Measurements from ENCODE around the gene DAZ3. TPM values are rescaled to one million over a fixed set of nuclear protein-coding genes. Genes with fewer than 3 reads are reported as not detected.
"Not testable (repeated sequence)": the region's sequence is repeated elsewhere in the genome, so short reads cannot be mapped to it uniquely, and the experiment has no call there.

Gene DAZ3
- not detected for total RNA-seq

GRCh38 chrY:24813293-24813692 lies at the start of gene DAZ3:
Gene DAZ3, minus strand, starts transcription at chrY:24813393. Its CDS starts 208 bp downstream, at chrY:24813185.
- H3K9me3 Mint-ChIP-seq; DNase-seq; H3K27ac Mint-ChIP-seq; POLR2A ChIA-PET; H3K36me3 Mint-ChIP-seq; ATAC-seq (ENCODE audit: low read depth); H3K4me3 Mint-ChIP-seq; H3K4me1 Mint-ChIP-seq; H3K27me3 Mint-ChIP-seq: not testable (repeated sequence)

GRCh38 chrY:24833619-24834018 lies 20.4 kb upstream of the DAZ3 start, which contains the start of gene DAZ4:
Gene DAZ4, plus strand, starts transcription at chrY:24833919. Its CDS starts 208 bp downstream, at chrY:24834127.
- H3K9me3 Mint-ChIP-seq; H3K36me3 Mint-ChIP-seq; DNase-seq; H3K4me3 Mint-ChIP-seq; H3K27me3 Mint-ChIP-seq; ATAC-seq (ENCODE audit: low read depth); POLR2A ChIA-PET; H3K27ac Mint-ChIP-seq; H3K4me1 Mint-ChIP-seq: not testable (repeated sequence)

GRCh38 chrY:24825069-24825468 lies 11.9 kb upstream of the DAZ3 start:
- H3K27me3 Mint-ChIP-seq; DNase-seq; H3K4me3 Mint-ChIP-seq; H3K36me3 Mint-ChIP-seq; ATAC-seq (ENCODE audit: low read depth); POLR2A ChIA-PET; H3K9me3 Mint-ChIP-seq; H3K27ac Mint-ChIP-seq; H3K4me1 Mint-ChIP-seq: not testable (repeated sequence)

GRCh38 chrY:24824184-24824879 lies 11.1 kb upstream of the DAZ3 start:
- POLR2A ChIA-PET; DNase-seq; H3K27ac Mint-ChIP-seq; H3K27me3 Mint-ChIP-seq; H3K4me1 Mint-ChIP-seq; H3K9me3 Mint-ChIP-seq; H3K36me3 Mint-ChIP-seq; H3K4me3 Mint-ChIP-seq; ATAC-seq (ENCODE audit: low read depth): not testable (repeated sequence)

- ATAC-seq (ENCODE audit: low read depth); DNase-seq; H3K27me3 Mint-ChIP-seq; H3K27ac Mint-ChIP-seq; H3K9me3 Mint-ChIP-seq; H3K36me3 Mint-ChIP-seq; H3K4me3 Mint-ChIP-seq; H3K4me1 Mint-ChIP-seq; POLR2A ChIA-PET: not testable (repeated sequence)
These were observed 8.6 kb upstream of the DAZ3 start for GRCh38 chrY:24821836-24822235.

Other genes with a start within 250 kb of the DAZ3 start
- gene BPY2B, start 195.4 kb downstream of the DAZ3 start, total RNA-seq: not detected
- not detected for gene DAZ4, start 20.5 kb upstream of the DAZ3 start, total RNA-seq
- gene BPY2C, start 238.7 kb upstream of the DAZ3 start, total RNA-seq: not detected

All from activated naive CD8-positive, alpha-beta T cell treated with anti-CD3 and anti-CD28 coated beads, Interleukin-2, amount 10 ng/mL, durations not matched to agents 7 days and 5 days (primary cell).